MM.1S (cell line): ENCODE measurements around the gene NELL2.

ENCODE experiments used
- DNase-seq: peaks from one replicate; pipeline ENCODE4 v3.0.0-alpha.2; 2015
- H2AFZ ChIP-seq: fragments of 300-600 bp; sonication (generic); 2 replicates; pipeline ENCODE4 v1.6.0; 2016; ENCODE audit warnings: antibody characterized with exemption, low read length
- H3F3A ChIP-seq: fragments of 300-600 bp; sonication (generic); 2 replicates; pipeline ENCODE4 v1.6.1; 2016; ENCODE audit warnings: mild to moderate bottlenecking, antibody characterized with exemption, low read length, moderate library complexity, mixed read lengths; ENCODE audit not compliant: insufficient read depth
- H3K27ac ChIP-seq: fragments of 300-600 bp; sonication (generic); 2 replicates; pipeline ENCODE4 v1.5.1; 2016; ENCODE audit warnings: mild to moderate bottlenecking, low read length
- H3K27me3 ChIP-seq: fragments of 300-600 bp; sonication (generic); replicated peaks from 2 replicates; pipeline ENCODE4 v1.6.0; 2016; ENCODE audit warnings: low read length; ENCODE audit not compliant: insufficient read depth
- H3K36me3 ChIP-seq: fragments of 300-600 bp; sonication (generic); replicated peaks from 2 replicates; pipeline ENCODE4 v1.6.1; 2016; ENCODE audit warnings: mild to moderate bottlenecking, low read length, mixed read lengths; ENCODE audit not compliant: insufficient read depth
- H3K4me1 ChIP-seq: fragments of 300-600 bp; sonication (generic); 2 replicates; pipeline ENCODE4 v1.6.1; 2016; ENCODE audit warnings: low read length, mixed read lengths
- H3K4me2 ChIP-seq: fragments of 300-600 bp; sonication (generic); 2 replicates; pipeline ENCODE4 v1.6.0; 2016; ENCODE audit warnings: low read depth, low read length
- H3K4me3 ChIP-seq: fragments of 300-600 bp; sonication (generic); 2 replicates; pipeline ENCODE4 v1.5.1; 2016; ENCODE audit warnings: low read length, mixed read lengths
- H3K79me2 ChIP-seq: fragments of 300-600 bp; sonication (generic); 2 replicates; pipeline ENCODE4 v1.6.1; 2016; ENCODE audit warnings: mixed run types, low read length, mixed read lengths
- H3K9ac ChIP-seq: fragments of 300-600 bp; sonication (generic); 2 replicates; pipeline ENCODE4 v1.6.1; 2016; ENCODE audit warnings: low read length, mixed read lengths
- H3K9me2 ChIP-seq: fragments of 300-600 bp; sonication (generic); replicated peaks from 2 replicates; pipeline ENCODE4 v1.6.1; 2016; ENCODE audit warnings: mild to moderate bottlenecking, low read length, mixed read lengths; ENCODE audit not compliant: insufficient read depth
- H3K9me3 ChIP-seq: fragments of 300-600 bp; sonication (generic); replicated peaks from 2 replicates; pipeline ENCODE4 v1.6.1; 2016; ENCODE audit warnings: mild to moderate bottlenecking, low read length, mixed read lengths; ENCODE audit not compliant: insufficient read depth
- H4K20me1 ChIP-seq: fragments of 300-600 bp; sonication (generic); 2 replicates; pipeline ENCODE4 v1.6.1; 2016; ENCODE audit warnings: mild to moderate bottlenecking, low read length, moderate library complexity, mixed read lengths; ENCODE audit not compliant: insufficient read depth
- EZH2 ChIP-seq: fragments of 300-600 bp; sonication (generic); optimal IDR thresholded peaks from 2 replicates; pipeline ENCODE3; 2017; ENCODE audit warnings: low read depth, mild to moderate bottlenecking, antibody characterized with exemption, low read length, mixed read lengths
- EZH2phosphoT487 ChIP-seq: fragments of 300-600 bp; sonication (generic); IDR thresholded peaks from 2 replicates; pipeline ENCODE4 v1.6.1; 2018; ENCODE audit warnings: antibody characterized with exemption, low read length
- TF ChIP-seq, protein P1 (sequence below): fragments of 300-600 bp; sonication (generic); IDR thresholded peaks from 2 replicates; pipeline ENCODE4 v1.5.1; 2016; ENCODE audit warnings: antibody characterized with exemption, low read length, mixed read lengths

NELL2 gene

DNA sequence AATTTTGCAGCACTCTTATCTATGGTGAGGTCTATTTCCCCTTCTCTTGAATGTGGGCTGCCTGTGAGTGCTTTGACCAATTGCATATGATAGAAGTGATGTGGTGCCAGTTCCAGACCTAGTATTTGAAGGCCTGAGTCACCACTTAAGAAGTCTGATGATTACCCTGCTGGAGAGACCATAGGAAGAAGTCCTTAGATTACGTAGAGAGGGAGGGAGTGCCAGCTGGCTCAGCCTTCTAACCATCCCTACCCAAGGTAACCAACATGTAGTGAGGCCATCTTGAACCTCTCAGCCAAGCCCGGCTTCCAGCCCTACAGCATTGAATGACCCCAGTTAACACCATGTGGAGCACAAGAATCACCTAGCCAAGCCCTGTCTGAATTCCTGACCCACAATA, 166.9 kb downstream of the NELL2 start:
- no peak overlapping the region for H3K4me2 ChIP-seq
- H3K9me3 ChIP-seq = no peaks in the 10 kb centered on the region
- TF ChIP-seq, protein P1, sequence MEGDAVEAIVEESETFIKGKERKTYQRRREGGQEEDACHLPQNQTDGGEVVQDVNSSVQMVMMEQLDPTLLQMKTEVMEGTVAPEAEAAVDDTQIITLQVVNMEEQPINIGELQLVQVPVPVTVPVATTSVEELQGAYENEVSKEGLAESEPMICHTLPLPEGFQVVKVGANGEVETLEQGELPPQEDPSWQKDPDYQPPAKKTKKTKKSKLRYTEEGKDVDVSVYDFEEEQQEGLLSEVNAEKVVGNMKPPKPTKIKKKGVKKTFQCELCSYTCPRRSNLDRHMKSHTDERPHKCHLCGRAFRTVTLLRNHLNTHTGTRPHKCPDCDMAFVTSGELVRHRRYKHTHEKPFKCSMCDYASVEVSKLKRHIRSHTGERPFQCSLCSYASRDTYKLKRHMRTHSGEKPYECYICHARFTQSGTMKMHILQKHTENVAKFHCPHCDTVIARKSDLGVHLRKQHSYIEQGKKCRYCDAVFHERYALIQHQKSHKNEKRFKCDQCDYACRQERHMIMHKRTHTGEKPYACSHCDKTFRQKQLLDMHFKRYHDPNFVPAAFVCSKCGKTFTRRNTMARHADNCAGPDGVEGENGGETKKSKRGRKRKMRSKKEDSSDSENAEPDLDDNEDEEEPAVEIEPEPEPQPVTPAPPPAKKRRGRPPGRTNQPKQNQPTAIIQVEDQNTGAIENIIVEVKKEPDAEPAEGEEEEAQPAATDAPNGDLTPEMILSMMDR = no peak
- TF ChIP-seq EZH2 = no peak
- TF ChIP-seq EZH2phosphoT487 = no peak
- no peak overlapping the region for H3K4me3 ChIP-seq
- H3K79me2 ChIP-seq = no peaks in the 10 kb centered on the region
- no peak overlapping the region for H3K9ac ChIP-seq
- H3K4me1 ChIP-seq = no peaks in the 10 kb centered on the region
- no peaks in the 10 kb centered on the region for H3K9me2 ChIP-seq
- H3F3A ChIP-seq = no peaks in the 10 kb centered on the region
- no peaks in the 10 kb centered on the region for H3K36me3 ChIP-seq
- H2AFZ ChIP-seq = no peak overlapping the region
- H3K27me3 ChIP-seq = no peaks in the 10 kb centered on the region
- no peak overlapping the region for H3K27ac ChIP-seq
- DNase-seq = no peak
- no peaks in the 10 kb centered on the region for H4K20me1 ChIP-seq

DNA sequence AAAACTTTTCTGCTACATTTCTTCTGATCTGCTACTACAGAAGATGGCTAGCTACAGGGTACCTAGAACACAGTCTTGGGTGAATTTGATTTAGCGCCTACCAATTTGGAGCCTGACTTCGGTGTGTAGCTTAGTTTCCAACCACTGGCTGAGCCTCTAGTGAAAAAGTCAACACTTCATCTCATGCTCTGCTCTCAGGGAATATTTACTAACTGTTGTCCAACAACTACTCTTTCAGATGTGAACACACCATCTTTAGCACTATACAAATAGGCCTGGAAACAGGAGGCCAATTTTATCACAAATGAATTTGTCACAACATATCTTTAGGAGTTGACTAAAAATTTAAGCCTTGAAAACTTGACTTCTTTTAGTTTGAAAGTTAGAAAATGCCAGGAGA, 167.9 kb downstream of the NELL2 start:
- TF ChIP-seq EZH2phosphoT487 = no peak
- TF ChIP-seq, protein P1 = no peak
- Histone ChIP-seq H3K4me3 (no peak overlapping the region), H3K27me3 (no peaks in the 10 kb centered on the region), H3K4me1 (no peaks in the 10 kb centered on the region), H3K79me2 (no peaks in the 10 kb centered on the region), H3K27ac (no peak overlapping the region), H3K36me3 (no peaks in the 10 kb centered on the region), H3K4me2 (no peak overlapping the region), H3K9ac (no peak overlapping the region), H3K9me3 (no peaks in the 10 kb centered on the region), H4K20me1 (no peaks in the 10 kb centered on the region), H3F3A (no peaks in the 10 kb centered on the region), H2AFZ (no peak overlapping the region), H3K9me2 (no peaks in the 10 kb centered on the region)
- DNase-seq = no peak

DNA sequence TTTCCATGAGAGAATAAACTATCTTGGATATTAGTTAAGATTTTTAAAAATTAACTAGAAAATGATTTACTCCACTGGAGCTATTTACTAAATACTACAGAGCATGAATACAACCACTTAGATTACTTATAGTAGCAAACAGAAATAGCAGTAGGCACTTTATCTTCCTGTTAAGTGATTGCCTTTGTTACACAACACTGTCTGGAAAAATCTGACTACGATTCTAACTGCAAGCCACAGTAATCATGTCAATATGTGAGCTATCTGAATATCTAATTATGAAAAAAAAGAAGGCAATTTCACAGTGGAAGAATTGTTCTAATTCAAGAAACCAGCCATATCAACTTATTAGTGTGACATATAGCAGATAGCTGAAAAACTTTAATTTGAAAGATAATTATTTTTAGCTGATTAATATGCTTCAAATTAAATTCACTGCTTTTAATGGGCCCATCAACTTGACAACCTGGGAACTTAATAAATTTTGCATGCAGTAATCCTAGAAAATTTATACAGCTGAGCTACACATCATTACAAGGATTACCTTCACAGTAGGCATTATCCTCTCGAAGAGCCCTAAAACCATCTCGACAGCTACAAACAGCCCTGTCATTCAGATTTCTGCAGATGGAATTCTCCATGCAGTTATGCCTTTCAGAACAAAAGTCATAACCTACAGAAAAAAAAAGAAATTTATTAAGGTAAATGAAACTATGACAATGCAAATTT, 172.8 kb downstream of the NELL2 start:
- Histone ChIP-seq H3K27ac (no peak overlapping the region), H3K4me3 (no peak overlapping the region), H3K9ac (no peak overlapping the region), H2AFZ (no peak overlapping the region), H3K27me3 (no peaks in the 10 kb centered on the region), H3K9me3 (no peaks in the 10 kb centered on the region), H3K9me2 (no peaks in the 10 kb centered on the region), H4K20me1 (no peaks in the 10 kb centered on the region), H3K36me3 (no peaks in the 10 kb centered on the region), H3K79me2 (no peaks in the 10 kb centered on the region), H3K4me1 (no peaks in the 10 kb centered on the region), H3F3A (no peaks in the 10 kb centered on the region), H3K4me2 (no peak overlapping the region)
- TF ChIP-seq EZH2 (no peak), EZH2phosphoT487 (no peak)
- TF ChIP-seq, protein P1 = no peak
- DNase-seq = no peak
